SU-DHL-6 (cell line): ENCODE measurements around the gene DIPK1A.

Experiments used
- H2AFZ ChIP-seq: fragments of 200-600 bp; sonication (generic); 2 replicates; pipeline ENCODE4 v1.6.1; 2014; ENCODE audit warnings: low read depth, mild to moderate bottlenecking, moderate library complexity, mixed read lengths, antibody characterized with exemption, low read length; ENCODE audit not compliant: severe bottlenecking
- H3F3A ChIP-seq: fragments of 200-600 bp; shearing (Covaris generic); 2 replicates; pipeline ENCODE4 v1.6.0; 2016; ENCODE audit warnings: antibody characterized with exemption, mild to moderate bottlenecking; ENCODE audit not compliant: insufficient read depth
- H3K27ac ChIP-seq: fragments of 200-600 bp; sonication (generic); 2 replicates; pipeline ENCODE4 v1.5.1; 2016; ENCODE audit warnings: low read depth, mild to moderate bottlenecking, low read length, moderate library complexity, mixed read lengths
- H3K27me3 ChIP-seq: fragments of 200-600 bp; sonication (generic), shearing (Covaris generic); 2 replicates; pipeline ENCODE4 v1.6.0; 2014; ENCODE audit warnings: mild to moderate bottlenecking, low read length
- H3K36me3 ChIP-seq: fragments of 200-600 bp; sonication (generic); 2 replicates; pipeline ENCODE4 v1.6.1; 2014; ENCODE audit warnings: mild to moderate bottlenecking, low read length, mixed read lengths
- H3K4me2 ChIP-seq: fragments of 300-600, 200-600 bp; shearing (Covaris generic), sonication (generic); 2 replicates; pipeline ENCODE4 v1.6.0; 2014; ENCODE audit warnings: low read length, low read depth, mild to moderate bottlenecking; ENCODE audit not compliant: poor library complexity, severe bottlenecking
- H3K4me3 ChIP-seq: fragments of 200-600 bp; sonication (generic); 2 replicates; pipeline ENCODE4 v1.5.1; 2014; ENCODE audit warnings: antibody characterized with exemption, low read length, mild to moderate bottlenecking, mixed read lengths; ENCODE audit not compliant: insufficient read depth, poor library complexity, severe bottlenecking
- H3K79me2 ChIP-seq: fragments of 200-600 bp; sonication (generic); 2 replicates; pipeline ENCODE4 v1.6.1; 2014; ENCODE audit warnings: mild to moderate bottlenecking, low read length, moderate library complexity; ENCODE audit not compliant: insufficient read depth
- H3K9ac ChIP-seq: fragments of 200-600 bp; sonication (generic); 2 replicates; pipeline ENCODE4 v1.7.0; 2014; ENCODE audit warnings: mild to moderate bottlenecking, low read length
- H3K9me2 ChIP-seq: fragments of 200-600 bp; sonication (generic); replicated peaks from 2 replicates; pipeline ENCODE4 v1.6.1; 2014; ENCODE audit warnings: low read length; ENCODE audit not compliant: insufficient read depth
- H3K9me3 ChIP-seq: fragments of 200-600 bp; sonication (generic); 2 replicates; pipeline ENCODE4 v1.6.1; 2014; ENCODE audit warnings: low read length, mixed read lengths; ENCODE audit not compliant: insufficient read depth
- H4K20me1 ChIP-seq: fragments of 200-600 bp; sonication (generic); 2 replicates; pipeline ENCODE4 v1.6.1; 2014; ENCODE audit warnings: low read depth, mild to moderate bottlenecking, antibody characterized with exemption, low read length, moderate library complexity, mixed read lengths
- CTCF ChIP-seq: fragments of 200-600 bp; sonication (generic); IDR thresholded peaks from one replicate; pipeline ENCODE4 v1.5.1; 2017; ENCODE audit warnings: antibody characterized with exemption, mild to moderate bottlenecking, low read length, moderate library complexity; ENCODE audit not compliant: insufficient read depth, poor library complexity, severe bottlenecking
- EZH2phosphoT487 ChIP-seq: fragments of 200-600 bp; sonication (generic), shearing (Covaris generic); conservative IDR thresholded peaks from 2 replicates; pipeline ENCODE4 v1.6.1; 2018; ENCODE audit warnings: mild to moderate bottlenecking, antibody characterized with exemption, low read length, moderate library complexity, mixed read lengths

DIPK1A gene

GRCh38 chr1:92987462-92987861 lies 26.2 kb upstream of the DIPK1A start:
- Histone ChIP-seq H3K4me3 (no peak overlapping the region), H3K9ac (no peak overlapping the region), H3K79me2 (no peaks in the 10 kb centered on the region), H3K9me3 (no peaks in the 10 kb centered on the region), H3F3A (no peaks in the 10 kb centered on the region), H2AFZ (no peak overlapping the region), H3K36me3 (no peaks in the 10 kb centered on the region), H3K4me2 (no peak overlapping the region), H3K27me3 (no peaks in the 10 kb centered on the region), H3K27ac (no peak overlapping the region), H4K20me1 (no peaks in the 10 kb centered on the region), H3K9me2 (no peaks in the 10 kb centered on the region)
- TF ChIP-seq CTCF (no peak), EZH2phosphoT487 (no peak)

- no peak overlapping the region for H3K4me2 ChIP-seq
Observed at GRCh38 chr1:92985101-92985500, 23.8 kb upstream of the DIPK1A start.

GRCh38 chr1:92980732-92981647 lies 19.7 kb upstream of the DIPK1A start:
- Histone ChIP-seq H3K9ac (peak overlapping the region; percentile 14; the same call in 1 of the 2 replicates), H3K4me2 (peak overlapping the region; percentile 59), H3F3A (peaks cover 27% of the 10 kb centered on the region), H3K36me3 (no peaks in the 10 kb centered on the region), H3K79me2 (no peaks in the 10 kb centered on the region), H3K9me3 (no peaks in the 10 kb centered on the region), H3K27ac (peak overlapping the region; percentile 75), H3K4me3 (no peak overlapping the region), H3K9me2 (no peaks in the 10 kb centered on the region), H3K27me3 (no peaks in the 10 kb centered on the region), H4K20me1 (no peaks in the 10 kb centered on the region), H2AFZ (peak overlapping the region; percentile 44)
- TF ChIP-seq CTCF (no peak), EZH2phosphoT487 (no peak)

More at GRCh38 chr1:92985101-92985500, 23.8 kb upstream of the DIPK1A start:
- Histone ChIP-seq H3K4me3 (no peak overlapping the region), H3K36me3 (no peaks in the 10 kb centered on the region), H3K9me3 (no peaks in the 10 kb centered on the region), H3F3A (no peaks in the 10 kb centered on the region), H3K27me3 (no peaks in the 10 kb centered on the region), H2AFZ (no peak overlapping the region), H3K9me2 (no peaks in the 10 kb centered on the region), H4K20me1 (no peaks in the 10 kb centered on the region), H3K27ac (no peak overlapping the region), H3K79me2 (no peaks in the 10 kb centered on the region), H3K9ac (no peak overlapping the region)
- TF ChIP-seq EZH2phosphoT487, result no peak
- TF ChIP-seq CTCF, result no peak
